Loucy (cell line): ENCODE results near the gene CST3.

Experiments
- EZH2phosphoT487 ChIP-seq: fragments of 200-600 bp; IDR thresholded peaks from 2 replicates; pipeline ENCODE4 v1.6.1; 2018; ENCODE audit warnings: antibody characterized with exemption, mild to moderate bottlenecking, moderate library complexity, borderline replicate concordance
- TF ChIP-seq, protein P1 (sequence below): fragments of 200-600 bp; sonication (generic); conservative IDR thresholded peaks from 2 replicates; pipeline ENCODE4 v1.5.1; 2014; ENCODE audit warnings: mild to moderate bottlenecking, antibody characterized with exemption, low read length

DNA sequence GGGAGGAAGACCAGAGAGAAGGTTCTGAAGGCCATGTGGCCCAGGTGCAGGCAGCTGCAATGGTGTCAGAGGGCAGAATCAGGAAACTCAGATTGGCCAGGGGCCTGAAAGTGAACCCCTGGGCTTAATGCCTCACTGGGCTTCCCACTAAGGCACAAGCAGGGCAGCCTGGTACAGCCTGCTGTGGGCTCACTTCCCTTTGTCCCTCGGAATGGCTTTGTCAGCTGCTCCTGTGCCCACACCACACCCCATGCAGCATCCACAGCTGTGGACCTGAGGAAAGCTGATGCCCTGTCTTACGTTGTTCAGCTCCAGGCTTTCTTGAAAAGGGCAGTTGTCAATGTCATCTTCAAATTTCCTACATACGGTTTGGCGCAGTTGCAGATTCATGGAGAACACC is 34.4 kb downstream of the CST3 start:
- TF ChIP-seq, protein P1, sequence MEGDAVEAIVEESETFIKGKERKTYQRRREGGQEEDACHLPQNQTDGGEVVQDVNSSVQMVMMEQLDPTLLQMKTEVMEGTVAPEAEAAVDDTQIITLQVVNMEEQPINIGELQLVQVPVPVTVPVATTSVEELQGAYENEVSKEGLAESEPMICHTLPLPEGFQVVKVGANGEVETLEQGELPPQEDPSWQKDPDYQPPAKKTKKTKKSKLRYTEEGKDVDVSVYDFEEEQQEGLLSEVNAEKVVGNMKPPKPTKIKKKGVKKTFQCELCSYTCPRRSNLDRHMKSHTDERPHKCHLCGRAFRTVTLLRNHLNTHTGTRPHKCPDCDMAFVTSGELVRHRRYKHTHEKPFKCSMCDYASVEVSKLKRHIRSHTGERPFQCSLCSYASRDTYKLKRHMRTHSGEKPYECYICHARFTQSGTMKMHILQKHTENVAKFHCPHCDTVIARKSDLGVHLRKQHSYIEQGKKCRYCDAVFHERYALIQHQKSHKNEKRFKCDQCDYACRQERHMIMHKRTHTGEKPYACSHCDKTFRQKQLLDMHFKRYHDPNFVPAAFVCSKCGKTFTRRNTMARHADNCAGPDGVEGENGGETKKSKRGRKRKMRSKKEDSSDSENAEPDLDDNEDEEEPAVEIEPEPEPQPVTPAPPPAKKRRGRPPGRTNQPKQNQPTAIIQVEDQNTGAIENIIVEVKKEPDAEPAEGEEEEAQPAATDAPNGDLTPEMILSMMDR, result no peak
- TF ChIP-seq EZH2phosphoT487, result no peak
